ENCODE results near the gene CYP8B1.

The CYP8B1 gene

DNA sequence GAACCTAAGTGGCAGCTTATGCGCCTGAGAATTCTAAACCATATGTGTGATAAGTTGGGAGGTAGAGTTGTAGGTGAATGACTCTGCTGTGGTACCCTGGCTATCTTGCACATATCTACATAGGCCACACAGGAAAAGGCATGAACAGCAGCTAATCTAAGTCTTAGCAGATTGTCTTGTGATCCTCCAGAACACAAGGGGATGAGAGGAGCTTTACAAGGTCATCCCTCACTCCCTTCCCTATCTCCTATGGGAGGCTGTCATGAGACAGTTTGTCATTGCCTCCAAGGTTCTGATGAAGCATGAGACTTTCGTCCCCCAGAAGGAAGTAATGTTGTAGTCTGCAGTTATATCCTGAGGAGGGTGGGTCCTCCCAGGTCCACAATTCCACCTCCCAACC is 26.6 kb upstream of the CYP8B1 start:
- Histone ChIP-seq H3K9me3 (ENCODE audit: low read length) (no peaks in the 10 kb centered on the region), H3K4me2 (ENCODE audit: low read length) (no peak overlapping the region), H4K20me1 (ENCODE audit: insufficient read depth, low read length) (no peaks in the 10 kb centered on the region)

GRCh38 chr3:42901073-42901415 is 25.4 kb upstream of the CYP8B1 start:
- no peak overlapping the region for H3K4me3 ChIP-seq (ENCODE audit: low read depth, low read length, poor library complexity, severe bottlenecking)
- H3K36me3 ChIP-seq (ENCODE audit: insufficient read depth, low read length) = no peaks in the 10 kb centered on the region
- H3K4me1 ChIP-seq (ENCODE audit: insufficient read depth, low read length, severe bottlenecking) = no peaks in the 10 kb centered on the region
- H3F3A ChIP-seq (ENCODE audit: insufficient read depth, low read length) = no peaks in the 10 kb centered on the region
- no peaks in the 10 kb centered on the region for H3K9me3 ChIP-seq (ENCODE audit: low read length)
- H3K9ac ChIP-seq (ENCODE audit: low read length) = no peak overlapping the region
- H3K79me2 ChIP-seq (ENCODE audit: insufficient read depth, low read length) = no peaks in the 10 kb centered on the region
- H3K9me2 ChIP-seq (ENCODE audit: low read depth, low read length) = no peaks in the 10 kb centered on the region
- H4K20me1 ChIP-seq (ENCODE audit: insufficient read depth, low read length) = no peaks in the 10 kb centered on the region
- H3K27me3 ChIP-seq (ENCODE audit: insufficient read depth, low read length) = no peaks in the 10 kb centered on the region
- no peak overlapping the region for H3K4me2 ChIP-seq (ENCODE audit: low read length)
- H3K27ac ChIP-seq (ENCODE audit: low read depth, low read length, poor library complexity, severe bottlenecking) = no peak overlapping the region
- TF ChIP-seq EZH2 (IDR thresholded peaks at IDR 0.05; ENCODE audit: borderline replicate concordance, low read length) = no peak
- TF ChIP-seq, protein P1, sequence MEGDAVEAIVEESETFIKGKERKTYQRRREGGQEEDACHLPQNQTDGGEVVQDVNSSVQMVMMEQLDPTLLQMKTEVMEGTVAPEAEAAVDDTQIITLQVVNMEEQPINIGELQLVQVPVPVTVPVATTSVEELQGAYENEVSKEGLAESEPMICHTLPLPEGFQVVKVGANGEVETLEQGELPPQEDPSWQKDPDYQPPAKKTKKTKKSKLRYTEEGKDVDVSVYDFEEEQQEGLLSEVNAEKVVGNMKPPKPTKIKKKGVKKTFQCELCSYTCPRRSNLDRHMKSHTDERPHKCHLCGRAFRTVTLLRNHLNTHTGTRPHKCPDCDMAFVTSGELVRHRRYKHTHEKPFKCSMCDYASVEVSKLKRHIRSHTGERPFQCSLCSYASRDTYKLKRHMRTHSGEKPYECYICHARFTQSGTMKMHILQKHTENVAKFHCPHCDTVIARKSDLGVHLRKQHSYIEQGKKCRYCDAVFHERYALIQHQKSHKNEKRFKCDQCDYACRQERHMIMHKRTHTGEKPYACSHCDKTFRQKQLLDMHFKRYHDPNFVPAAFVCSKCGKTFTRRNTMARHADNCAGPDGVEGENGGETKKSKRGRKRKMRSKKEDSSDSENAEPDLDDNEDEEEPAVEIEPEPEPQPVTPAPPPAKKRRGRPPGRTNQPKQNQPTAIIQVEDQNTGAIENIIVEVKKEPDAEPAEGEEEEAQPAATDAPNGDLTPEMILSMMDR (IDR thresholded peaks at IDR 0.05; ENCODE audit: low read length) = no peak
- H2AFZ ChIP-seq (ENCODE audit: low read length) = no peak overlapping the region

More for the DNA sequence above, 26.6 kb upstream of the CYP8B1 start:
- Histone ChIP-seq H2AFZ (ENCODE audit: low read length) (no peak overlapping the region), H3K9ac (ENCODE audit: low read length) (no peak overlapping the region), H3K36me3 (ENCODE audit: insufficient read depth, low read length) (no peaks in the 10 kb centered on the region), H3K79me2 (ENCODE audit: insufficient read depth, low read length) (no peaks in the 10 kb centered on the region), H3K4me1 (ENCODE audit: insufficient read depth, low read length, severe bottlenecking) (no peaks in the 10 kb centered on the region), H3F3A (ENCODE audit: insufficient read depth, low read length) (no peaks in the 10 kb centered on the region), H3K27me3 (ENCODE audit: insufficient read depth, low read length) (no peaks in the 10 kb centered on the region), H3K4me3 (ENCODE audit: low read depth, low read length, poor library complexity, severe bottlenecking) (no peak overlapping the region), H3K9me2 (ENCODE audit: low read depth, low read length) (no peaks in the 10 kb centered on the region), H3K27ac (ENCODE audit: low read depth, low read length, poor library complexity, severe bottlenecking) (no peak overlapping the region)
- no peak for TF ChIP-seq EZH2 (IDR thresholded peaks at IDR 0.05; ENCODE audit: borderline replicate concordance, low read length)
- TF ChIP-seq, protein P1 (IDR thresholded peaks at IDR 0.05; ENCODE audit: low read length) = no peak

DNA sequence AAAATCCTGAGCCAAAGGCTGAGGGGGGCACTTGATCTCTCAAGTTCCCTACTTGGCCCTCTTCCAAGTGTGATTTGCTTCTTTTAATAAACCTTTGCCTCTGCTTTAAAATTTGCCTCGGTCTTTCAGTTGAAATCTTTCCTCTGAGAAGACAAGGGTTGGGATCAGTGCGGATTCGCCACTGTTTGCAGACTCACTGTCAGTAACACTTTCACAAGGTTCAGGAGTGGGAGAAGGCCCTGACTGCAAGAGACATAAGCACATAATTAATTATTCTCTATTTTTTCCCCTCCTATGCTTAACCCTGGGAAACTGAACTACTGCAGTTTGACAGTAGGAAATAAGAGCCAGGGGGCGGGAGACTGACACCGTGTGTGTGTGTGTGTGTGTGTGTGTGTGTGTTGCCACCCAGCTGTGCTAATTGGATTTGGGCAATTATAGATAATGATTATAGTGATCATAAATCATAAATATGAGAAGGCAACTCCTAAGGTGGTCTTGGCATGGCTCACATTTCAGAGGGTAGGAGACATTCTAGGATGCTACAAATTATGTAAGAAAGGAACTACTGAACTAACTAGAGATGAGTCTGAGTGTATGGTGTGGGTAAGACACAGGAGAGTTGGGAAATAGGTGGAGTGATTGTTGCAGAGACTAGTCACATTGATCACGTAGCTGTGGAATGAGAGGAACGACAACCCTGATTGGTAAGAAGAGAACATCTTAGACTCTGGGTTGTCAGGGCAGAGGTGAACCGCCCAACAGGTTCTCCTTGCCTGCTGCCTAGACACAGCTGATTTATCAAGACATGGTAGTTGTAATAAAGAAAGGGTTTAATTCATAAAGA is 24.8 kb upstream of the CYP8B1 start:
- no peaks in the 10 kb centered on the region for H3K79me2 ChIP-seq (ENCODE audit: insufficient read depth, low read length)
- no peak overlapping the region for H2AFZ ChIP-seq (ENCODE audit: low read length)
- H3K27ac ChIP-seq (ENCODE audit: low read depth, low read length, poor library complexity, severe bottlenecking) = no peak overlapping the region
- H3K9ac ChIP-seq (ENCODE audit: low read length) = no peak overlapping the region
- H3K36me3 ChIP-seq (ENCODE audit: insufficient read depth, low read length) = no peaks in the 10 kb centered on the region
- no peak for TF ChIP-seq EZH2 (IDR thresholded peaks at IDR 0.05; ENCODE audit: borderline replicate concordance, low read length)
- TF ChIP-seq, protein P1 (IDR thresholded peaks at IDR 0.05; ENCODE audit: low read length) = no peak
- no peaks in the 10 kb centered on the region for H3K4me1 ChIP-seq (ENCODE audit: insufficient read depth, low read length, severe bottlenecking)
- no peak overlapping the region for H3K4me3 ChIP-seq (ENCODE audit: low read depth, low read length, poor library complexity, severe bottlenecking)
- H3K9me2 ChIP-seq (ENCODE audit: low read depth, low read length) = no peaks in the 10 kb centered on the region
- H3K4me2 ChIP-seq (ENCODE audit: low read length) = no peak overlapping the region
- H3F3A ChIP-seq (ENCODE audit: insufficient read depth, low read length) = no peaks in the 10 kb centered on the region
- no peaks in the 10 kb centered on the region for H4K20me1 ChIP-seq (ENCODE audit: insufficient read depth, low read length)
- no peaks in the 10 kb centered on the region for H3K9me3 ChIP-seq (ENCODE audit: low read length)
- H3K27me3 ChIP-seq (ENCODE audit: insufficient read depth, low read length) = no peaks in the 10 kb centered on the region

Measured in OCI-LY1 (cell line).